Hepatocyte (in vitro differentiated cells): ENCODE data around the gene UGT1A5.
"Not testable (repeated sequence)": the region's sequence is repeated elsewhere in the genome, so short reads cannot be mapped to it uniquely, and the experiment has no call there.

Experiments
- CTCF ChIP-seq: fragments of 200-600 bp; sonication (generic); IDR thresholded peaks from 2 replicates; pipeline ENCODE4 v1.5.1; 2016; ENCODE audit warnings: antibody characterized with exemption, mild to moderate bottlenecking; ENCODE audit not compliant: poor library complexity
- EZH2 ChIP-seq: fragments of 200-600 bp; sonication (generic); IDR thresholded peaks from 2 replicates; pipeline ENCODE4 v1.6.1; 2016; ENCODE audit warnings: antibody characterized with exemption, mild to moderate bottlenecking, borderline replicate concordance

GRCh38 chr2:233750689-233751088 is 38.0 kb downstream of the UGT1A5 start:
- not testable (repeated sequence) for TF ChIP-seq CTCF, EZH2
